ENCODE measurements around the gene MBNL2. TPM values are rescaled to one million over a fixed set of nuclear protein-coding genes. Genes with fewer than 3 reads are reported as not detected.

The MBNL2 gene
- total and polyA plus RNA-seq, 2 of the 13 experiments (the other 11 are each of a cell fraction or from before 2014, with no cell fraction given) = 30.8 to 59.0 TPM

DNA sequence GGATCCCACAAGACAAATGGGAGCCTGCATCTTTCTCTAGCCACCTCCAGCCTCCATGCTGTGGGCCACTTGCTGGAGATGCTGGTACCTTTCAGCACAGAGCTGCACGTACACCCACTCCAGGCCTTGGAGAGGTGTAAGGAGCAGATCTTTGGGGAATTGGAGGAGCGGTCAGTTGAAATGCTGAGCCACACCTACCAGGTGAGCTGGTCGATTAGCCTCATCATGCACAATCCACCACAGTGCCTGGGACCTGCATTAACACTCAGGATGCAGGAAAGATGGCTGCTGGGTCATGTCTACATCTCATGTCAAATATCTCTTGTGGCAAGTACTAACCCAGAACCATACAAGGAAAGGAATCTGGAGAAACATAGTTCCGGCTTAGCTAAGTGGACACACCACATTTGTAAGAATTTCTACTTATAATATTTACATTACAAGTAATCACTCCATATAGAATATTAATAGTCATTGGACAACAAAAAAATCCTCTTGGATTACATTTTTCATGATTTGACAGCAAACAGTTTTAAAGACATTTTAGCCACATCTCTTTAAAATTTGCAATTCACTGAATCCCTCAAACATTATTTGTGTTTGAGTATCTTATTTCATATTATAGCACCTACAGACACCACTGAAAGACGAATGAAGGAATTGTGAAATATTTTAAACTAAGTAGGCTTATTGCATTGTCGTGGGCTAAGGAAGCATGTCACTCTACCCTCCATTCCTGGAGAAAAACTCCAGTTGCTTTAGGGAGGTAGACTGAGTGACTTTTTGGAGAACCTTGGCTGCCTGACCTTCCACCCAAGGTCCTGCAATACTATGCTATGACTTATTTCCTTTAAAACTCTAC, 21.8 kb upstream of the MBNL2 start:
- intact Hi-C loops (cut with micrococcal nuclease; ENCODE audit: unreplicated experiment) = no loop called here
- no peaks in the 10 kb centered on the region for H3K36me3 ChIP-seq (replicated peaks in 1 of 2; ENCODE audit: control insufficient read depth in 1 of 2, insufficient read depth in 2 of 2, low read length in 2 of 2)
- no peaks in the 10 kb centered on the region for H4K20me1 ChIP-seq (ENCODE audit: insufficient read depth, low read length)
- DNase-seq (ENCODE audit: low spot score) (no peak), ATAC-seq (no peak), FAIRE-seq (no peak)
- H3K9me3 ChIP-seq (ENCODE audit: low read length) = no peaks in the 10 kb centered on the region
- no TSS peak for BruUV-seq (replicated peaks)
- 35% methylated on average over 5 of the region's 6 CpGs for WGBS (ENCODE audit: low lambda C conversion rate)
- no peak overlapping the region for H3K27ac ChIP-seq (ENCODE audit: extremely low read length, insufficient read depth, low read length)
- TF ChIP-seq, protein P1, sequence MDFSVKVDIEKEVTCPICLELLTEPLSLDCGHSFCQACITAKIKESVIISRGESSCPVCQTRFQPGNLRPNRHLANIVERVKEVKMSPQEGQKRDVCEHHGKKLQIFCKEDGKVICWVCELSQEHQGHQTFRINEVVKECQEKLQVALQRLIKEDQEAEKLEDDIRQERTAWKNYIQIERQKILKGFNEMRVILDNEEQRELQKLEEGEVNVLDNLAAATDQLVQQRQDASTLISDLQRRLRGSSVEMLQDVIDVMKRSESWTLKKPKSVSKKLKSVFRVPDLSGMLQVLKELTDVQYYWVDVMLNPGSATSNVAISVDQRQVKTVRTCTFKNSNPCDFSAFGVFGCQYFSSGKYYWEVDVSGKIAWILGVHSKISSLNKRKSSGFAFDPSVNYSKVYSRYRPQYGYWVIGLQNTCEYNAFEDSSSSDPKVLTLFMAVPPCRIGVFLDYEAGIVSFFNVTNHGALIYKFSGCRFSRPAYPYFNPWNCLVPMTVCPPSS (IDR thresholded peaks at IDR 0.05) = no peak
- TF ChIP-seq CBX2 (IDR thresholded peaks at IDR 0.05; ENCODE audit: low read depth, low read length) = no peak
- TF ChIP-seq CBX2 (CRISPR knock-in tag; IDR thresholded peaks at IDR 0.05; ENCODE audit: low read depth) = no peak
- TF ChIP-seq, protein P2, sequence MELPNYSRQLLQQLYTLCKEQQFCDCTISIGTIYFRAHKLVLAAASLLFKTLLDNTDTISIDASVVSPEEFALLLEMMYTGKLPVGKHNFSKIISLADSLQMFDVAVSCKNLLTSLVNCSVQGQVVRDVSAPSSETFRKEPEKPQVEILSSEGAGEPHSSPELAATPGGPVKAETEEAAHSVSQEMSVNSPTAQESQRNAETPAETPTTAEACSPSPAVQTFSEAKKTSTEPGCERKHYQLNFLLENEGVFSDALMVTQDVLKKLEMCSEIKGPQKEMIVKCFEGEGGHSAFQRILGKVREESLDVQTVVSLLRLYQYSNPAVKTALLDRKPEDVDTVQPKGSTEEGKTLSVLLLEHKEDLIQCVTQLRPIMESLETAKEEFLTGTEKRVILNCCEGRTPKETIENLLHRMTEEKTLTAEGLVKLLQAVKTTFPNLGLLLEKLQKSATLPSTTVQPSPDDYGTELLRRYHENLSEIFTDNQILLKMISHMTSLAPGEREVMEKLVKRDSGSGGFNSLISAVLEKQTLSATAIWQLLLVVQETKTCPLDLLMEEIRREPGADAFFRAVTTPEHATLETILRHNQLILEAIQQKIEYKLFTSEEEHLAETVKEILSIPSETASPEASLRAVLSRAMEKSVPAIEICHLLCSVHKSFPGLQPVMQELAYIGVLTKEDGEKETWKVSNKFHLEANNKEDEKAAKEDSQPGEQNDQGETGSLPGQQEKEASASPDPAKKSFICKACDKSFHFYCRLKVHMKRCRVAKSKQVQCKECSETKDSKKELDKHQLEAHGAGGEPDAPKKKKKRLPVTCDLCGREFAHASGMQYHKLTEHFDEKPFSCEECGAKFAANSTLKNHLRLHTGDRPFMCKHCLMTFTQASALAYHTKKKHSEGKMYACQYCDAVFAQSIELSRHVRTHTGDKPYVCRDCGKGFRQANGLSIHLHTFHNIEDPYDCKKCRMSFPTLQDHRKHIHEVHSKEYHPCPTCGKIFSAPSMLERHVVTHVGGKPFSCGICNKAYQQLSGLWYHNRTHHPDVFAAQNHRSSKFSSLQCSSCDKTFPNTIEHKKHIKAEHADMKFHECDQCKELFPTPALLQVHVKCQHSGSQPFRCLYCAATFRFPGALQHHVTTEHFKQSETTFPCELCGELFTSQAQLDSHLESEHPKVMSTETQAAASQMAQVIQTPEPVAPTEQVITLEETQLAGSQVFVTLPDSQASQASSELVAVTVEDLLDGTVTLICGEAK (IDR thresholded peaks at IDR 0.05) = no peak
- TF ChIP-seq, protein P2 (CRISPR knock-in tag; IDR thresholded peaks at IDR 0.05) = no peak
- TF ChIP-seq PHF20 (CRISPR knock-in tag; IDR thresholded peaks at IDR 0.05) = no peak
- TF ChIP-seq HNRNPLL (IDR thresholded peaks at IDR 0.05; ENCODE audit: low read depth, low read length, poor library complexity, severe bottlenecking) = no peak
- TF ChIP-seq, protein P3, sequence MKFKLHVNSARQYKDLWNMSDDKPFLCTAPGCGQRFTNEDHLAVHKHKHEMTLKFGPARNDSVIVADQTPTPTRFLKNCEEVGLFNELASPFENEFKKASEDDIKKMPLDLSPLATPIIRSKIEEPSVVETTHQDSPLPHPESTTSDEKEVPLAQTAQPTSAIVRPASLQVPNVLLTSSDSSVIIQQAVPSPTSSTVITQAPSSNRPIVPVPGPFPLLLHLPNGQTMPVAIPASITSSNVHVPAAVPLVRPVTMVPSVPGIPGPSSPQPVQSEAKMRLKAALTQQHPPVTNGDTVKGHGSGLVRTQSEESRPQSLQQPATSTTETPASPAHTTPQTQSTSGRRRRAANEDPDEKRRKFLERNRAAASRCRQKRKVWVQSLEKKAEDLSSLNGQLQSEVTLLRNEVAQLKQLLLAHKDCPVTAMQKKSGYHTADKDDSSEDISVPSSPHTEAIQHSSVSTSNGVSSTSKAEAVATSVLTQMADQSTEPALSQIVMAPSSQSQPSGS (CRISPR knock-in tag; IDR thresholded peaks at IDR 0.05) = no peak
- TF ChIP-seq STAG1 (CRISPR knock-in tag; IDR thresholded peaks at IDR 0.05) = no peak
- TF ChIP-seq ZNF746 (CRISPR knock-in tag; IDR thresholded peaks at IDR 0.05) = no peak
- no peak for TF ChIP-seq ZNF564 (CRISPR knock-in tag; IDR thresholded peaks at IDR 0.05)
- H2AFZ ChIP-seq (ENCODE audit: low read length) = no peak overlapping the region
- ChIA-PET CTCF (ENCODE audit: low intra/inter-chr PET ratio, low total read pairs) (no interaction called here), POLR2A (no interaction called here)
- H3K27me3 ChIP-seq (ENCODE audit: control insufficient read depth in 1 of 2, insufficient read depth in 2 of 2, low read length in 2 of 2) = peaks cover 0 to 12% of the 10 kb centered on the region in 2 experiments; a peak in 3 of 5 replicates
- H3K4me3 ChIP-seq (replicated peaks in 1 of 3; ENCODE audit: insufficient read depth in 1 of 3, low read depth in 2 of 3, low read length in 3 of 3) = no peak overlapping the region
- no peak overlapping the region for H3K9ac ChIP-seq (ENCODE audit: insufficient read depth, low read depth, low read length)
- in situ Hi-C loops (cut with HindIII; ENCODE audit: extremely low pct_ligation_motif_present, low pct_unique_long_range_greater_than_20kb) = no loop called here
- peaks cover 6% of the 10 kb centered on the region; the same call in 1 of the 2 replicates for H3K4me1 ChIP-seq (ENCODE audit: insufficient read depth, low read length)
- H3K79me2 ChIP-seq (ENCODE audit: insufficient read depth, low read length) = no peaks in the 10 kb centered on the region
- no peak overlapping the region for H3K4me2 ChIP-seq (ENCODE audit: low read depth, low read length)
